ENCODE measurements around the gene MLST8.

The MLST8 gene

DNA sequence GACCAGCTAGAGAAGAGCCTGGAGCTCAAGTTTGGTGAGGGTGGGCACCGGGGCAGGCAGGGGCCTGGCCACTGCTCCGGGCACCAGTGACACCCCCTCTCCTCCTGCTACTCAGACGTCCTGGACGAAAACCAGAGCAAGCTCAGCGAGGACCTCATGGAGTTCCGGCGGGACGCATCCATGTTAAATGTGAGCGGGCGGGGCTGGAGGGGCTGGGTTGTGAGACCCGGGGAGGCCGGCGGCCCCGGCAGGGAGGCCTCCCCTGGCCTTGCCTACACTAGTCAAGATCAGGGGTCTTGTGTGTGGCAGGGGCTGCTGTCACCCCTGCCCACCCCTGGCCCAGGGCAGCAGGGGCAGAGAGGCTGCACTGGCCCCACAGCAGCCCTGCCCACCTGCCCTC is 31.9 kb upstream of the MLST8 start:
- no peak for DNase-seq (ENCODE audit: low read depth in 2 of 2)
- H3K4me3 ChIP-seq (replicated peaks in 1 of 2; ENCODE audit: low read depth in 2 of 2, low read length in 2 of 2) = no peak overlapping the region
- TF ChIP-seq, protein P1, sequence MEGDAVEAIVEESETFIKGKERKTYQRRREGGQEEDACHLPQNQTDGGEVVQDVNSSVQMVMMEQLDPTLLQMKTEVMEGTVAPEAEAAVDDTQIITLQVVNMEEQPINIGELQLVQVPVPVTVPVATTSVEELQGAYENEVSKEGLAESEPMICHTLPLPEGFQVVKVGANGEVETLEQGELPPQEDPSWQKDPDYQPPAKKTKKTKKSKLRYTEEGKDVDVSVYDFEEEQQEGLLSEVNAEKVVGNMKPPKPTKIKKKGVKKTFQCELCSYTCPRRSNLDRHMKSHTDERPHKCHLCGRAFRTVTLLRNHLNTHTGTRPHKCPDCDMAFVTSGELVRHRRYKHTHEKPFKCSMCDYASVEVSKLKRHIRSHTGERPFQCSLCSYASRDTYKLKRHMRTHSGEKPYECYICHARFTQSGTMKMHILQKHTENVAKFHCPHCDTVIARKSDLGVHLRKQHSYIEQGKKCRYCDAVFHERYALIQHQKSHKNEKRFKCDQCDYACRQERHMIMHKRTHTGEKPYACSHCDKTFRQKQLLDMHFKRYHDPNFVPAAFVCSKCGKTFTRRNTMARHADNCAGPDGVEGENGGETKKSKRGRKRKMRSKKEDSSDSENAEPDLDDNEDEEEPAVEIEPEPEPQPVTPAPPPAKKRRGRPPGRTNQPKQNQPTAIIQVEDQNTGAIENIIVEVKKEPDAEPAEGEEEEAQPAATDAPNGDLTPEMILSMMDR (IDR thresholded peaks at IDR 0.05; ENCODE audit: low read depth, low read length) = no peak

DNA sequence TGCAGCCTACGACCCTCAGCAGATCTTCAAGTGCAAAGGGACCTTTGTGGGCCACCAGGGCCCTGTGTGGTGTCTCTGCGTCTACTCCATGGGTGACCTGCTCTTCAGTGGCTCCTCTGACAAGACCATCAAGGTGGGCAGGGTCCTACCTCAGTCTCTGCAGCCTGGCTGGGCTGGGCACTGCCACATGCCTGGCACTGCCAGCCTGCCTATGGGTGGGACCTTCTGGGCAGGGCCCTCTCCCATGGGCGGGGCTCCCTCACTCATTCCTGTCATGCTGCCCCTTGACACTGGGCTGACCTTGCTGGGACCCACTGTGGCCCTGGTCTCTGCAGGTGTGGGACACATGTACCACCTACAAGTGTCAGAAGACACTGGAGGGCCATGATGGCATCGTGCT is 31.3 kb upstream of the MLST8 start:
- H3K4me3 ChIP-seq (replicated peaks in 1 of 2; ENCODE audit: low read depth in 2 of 2, low read length in 2 of 2) = no peak overlapping the region
- TF ChIP-seq, protein P1 (IDR thresholded peaks at IDR 0.05; ENCODE audit: low read depth, low read length) = no peak
- DNase-seq (ENCODE audit: low read depth in 2 of 2) = no peak

DNA sequence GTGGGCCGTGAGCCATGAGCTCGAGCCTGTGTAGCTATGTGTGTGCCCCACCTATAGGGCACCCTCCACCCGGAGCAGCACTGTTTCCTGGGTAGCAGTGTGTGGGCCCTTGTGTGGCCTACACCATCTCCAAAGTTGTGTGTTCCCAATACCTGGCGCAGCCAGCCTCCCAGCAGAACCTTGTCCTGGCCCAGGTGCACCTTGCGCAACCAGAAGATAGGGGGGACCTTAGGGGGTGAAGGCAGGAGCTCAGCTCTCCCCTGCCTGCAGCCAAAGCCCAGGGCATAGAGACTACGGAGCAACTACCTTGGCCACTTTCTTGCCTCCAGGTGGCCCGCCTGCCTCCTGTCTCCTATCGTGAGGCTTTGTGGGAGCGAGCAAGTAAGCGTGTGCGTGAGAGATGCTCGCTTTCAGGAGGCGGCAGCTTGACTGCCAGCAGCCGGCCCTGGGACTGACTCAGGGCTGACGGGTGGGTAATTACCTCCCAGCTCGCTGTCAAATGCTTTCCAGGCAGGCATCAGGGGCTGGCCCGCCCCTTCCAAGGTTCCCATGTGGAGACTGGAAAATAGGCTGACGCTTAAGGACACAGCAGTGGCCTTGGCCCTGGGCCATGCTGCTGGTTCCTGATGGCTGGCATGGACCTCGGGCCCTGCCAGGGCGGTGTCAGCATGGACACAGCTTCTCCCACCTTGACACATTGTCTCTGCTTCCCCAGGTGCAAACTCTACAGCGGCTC is 30.7 kb upstream of the MLST8 start:
- no peak overlapping the region for H3K4me3 ChIP-seq (replicated peaks in 1 of 2; ENCODE audit: low read depth in 2 of 2, low read length in 2 of 2)
- DNase-seq (ENCODE audit: low read depth in 2 of 2) = no peak
- TF ChIP-seq, protein P1 (IDR thresholded peaks at IDR 0.05; ENCODE audit: low read depth, low read length) = no peak

DNA sequence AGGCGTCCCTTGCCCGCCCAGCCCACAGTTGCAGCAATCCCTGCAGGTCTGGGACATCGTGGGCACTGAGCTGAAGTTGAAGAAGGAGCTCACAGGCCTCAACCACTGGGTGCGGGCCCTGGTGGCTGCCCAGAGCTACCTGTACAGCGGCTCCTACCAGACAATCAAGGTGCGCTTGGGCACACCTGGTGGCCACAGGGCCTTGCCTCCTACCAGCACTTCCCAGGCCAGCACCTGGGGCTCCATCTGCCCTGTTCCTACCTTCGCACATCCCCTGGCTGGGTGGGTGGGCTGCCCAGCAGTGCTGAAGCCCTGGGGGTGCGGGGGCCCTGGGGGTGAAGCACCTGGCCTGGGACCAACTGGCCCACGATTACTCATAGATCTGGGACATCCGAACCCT is 29.8 kb upstream of the MLST8 start:
- H3K4me3 ChIP-seq (replicated peaks in 1 of 2; ENCODE audit: low read depth in 2 of 2, low read length in 2 of 2) = no peak overlapping the region
- TF ChIP-seq, protein P1 (IDR thresholded peaks at IDR 0.05; ENCODE audit: low read depth, low read length) = no peak
- no peak for DNase-seq (ENCODE audit: low read depth in 2 of 2)

DNA sequence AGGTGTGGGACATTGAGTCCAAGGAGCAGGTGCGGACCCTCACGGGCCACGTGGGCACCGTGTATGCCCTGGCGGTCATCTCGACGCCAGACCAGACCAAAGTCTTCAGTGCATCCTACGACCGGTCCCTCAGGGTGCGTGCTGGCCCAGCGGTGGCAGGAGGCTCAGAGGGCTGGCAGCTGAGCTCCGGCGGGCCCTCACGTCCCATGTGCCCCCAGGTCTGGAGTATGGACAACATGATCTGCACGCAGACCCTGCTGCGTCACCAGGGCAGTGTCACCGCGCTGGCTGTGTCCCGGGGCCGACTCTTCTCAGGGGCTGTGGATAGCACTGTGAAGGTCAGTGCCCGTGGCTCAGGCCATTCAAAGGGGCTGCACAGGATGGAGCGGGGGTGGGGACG is 29.2 kb upstream of the MLST8 start:
- no peak for DNase-seq (ENCODE audit: low read depth in 2 of 2)
- H3K4me3 ChIP-seq (replicated peaks in 1 of 2; ENCODE audit: low read depth in 2 of 2, low read length in 2 of 2) = no peak overlapping the region
- TF ChIP-seq, protein P1 (IDR thresholded peaks at IDR 0.05; ENCODE audit: low read depth, low read length) = no peak

DNA sequence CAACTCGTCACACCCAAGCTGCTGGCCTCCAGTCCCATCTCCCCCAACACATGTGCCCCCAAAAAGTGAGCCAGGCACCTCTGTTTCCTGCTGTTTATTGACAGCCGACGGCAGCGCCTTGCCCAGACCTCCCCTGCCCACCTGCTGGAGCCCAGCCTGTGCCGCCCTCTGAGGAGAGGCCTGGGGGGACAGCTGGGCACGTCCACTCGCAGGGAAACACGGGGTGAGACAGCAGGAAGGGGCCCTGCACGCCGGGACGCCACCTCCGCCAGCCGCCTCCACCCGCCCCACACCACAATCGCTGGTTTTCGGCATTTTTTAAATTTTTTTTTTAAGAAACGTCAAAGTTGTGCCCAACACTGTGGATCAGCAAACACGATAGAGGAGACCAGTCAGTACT is 28.2 kb upstream of the MLST8 start:
- H3K4me3 ChIP-seq (replicated peaks in 1 of 2; ENCODE audit: low read depth in 2 of 2, low read length in 2 of 2) = no peak overlapping the region
- TF ChIP-seq, protein P1 (IDR thresholded peaks at IDR 0.05; ENCODE audit: low read depth, low read length) = no peak
- DNase-seq (ENCODE audit: low read depth in 2 of 2) = no peak

DNA sequence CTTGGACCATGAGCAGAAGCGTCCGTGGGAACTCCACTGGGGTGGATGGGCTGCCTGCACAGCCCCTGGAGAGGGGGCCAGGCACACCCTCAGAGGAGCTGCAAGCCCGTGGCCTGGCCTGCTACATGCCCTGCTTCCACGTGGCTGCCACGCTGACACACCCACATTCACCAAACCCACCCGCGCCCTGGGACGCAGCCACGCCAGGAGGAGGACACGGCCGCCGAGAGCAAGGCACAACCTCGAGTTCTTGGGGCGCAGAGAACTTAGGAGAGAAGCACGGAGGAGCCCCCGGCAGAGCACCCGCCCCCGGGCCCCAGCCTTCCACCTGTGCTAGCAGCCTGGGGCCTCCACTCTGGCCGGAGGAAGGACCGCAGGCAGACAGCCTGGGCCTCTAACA is 27.7 kb upstream of the MLST8 start:
- no peak overlapping the region for H3K4me3 ChIP-seq (replicated peaks in 1 of 2; ENCODE audit: low read depth in 2 of 2, low read length in 2 of 2)
- TF ChIP-seq, protein P1 (IDR thresholded peaks at IDR 0.05; ENCODE audit: low read depth, low read length) = no peak
- no peak for DNase-seq (ENCODE audit: low read depth in 2 of 2)
